Mesenchymal stem cell (in vitro differentiated cells and primary cell): ENCODE data around the gene LEMD2.
A peak's percentile ranks its signal among the peaks of the same experiment; 100 is the strongest.

Source experiments
- DNase-seq: peaks from one replicate; pipeline ENCODE4 v3.0.0-alpha.2; 2013
- H2AFZ ChIP-seq: one replicate; pipeline ENCODE4 v1.6.1; 2013; ENCODE audit warnings: low read depth, mild to moderate bottlenecking, control low read depth, inconsistent platforms, low read length, moderate library complexity
- H2AK5ac ChIP-seq: 2 replicates; pipeline ENCODE4 v1.6.1; 2013; ENCODE audit warnings: low read length, moderate library complexity, mild to moderate bottlenecking, inconsistent platforms; ENCODE audit not compliant: severe bottlenecking
- H2BK120ac ChIP-seq: one replicate; pipeline ENCODE4 v1.6.1; 2013; ENCODE audit warnings: low read depth, mild to moderate bottlenecking, inconsistent platforms, low read length, moderate library complexity
- H2BK12ac ChIP-seq, 2 experiments: one replicate each; pipeline ENCODE4 v1.6.1; 2013; ENCODE audit warnings: inconsistent platforms in 2 of 2, low read length in 2 of 2, mild to moderate bottlenecking in 2 of 2, moderate library complexity in 2 of 2, control low read depth in 1 of 2
- H2BK15ac ChIP-seq: one replicate; pipeline ENCODE4 v1.6.1; 2013; ENCODE audit warnings: mild to moderate bottlenecking, low read depth, inconsistent platforms; ENCODE audit not compliant: poor library complexity, severe bottlenecking
- H2BK5ac ChIP-seq: 2 replicates; pipeline ENCODE4 v1.6.1; 2013; ENCODE audit warnings: low read depth, mild to moderate bottlenecking, low read length, control low read depth, inconsistent platforms; ENCODE audit not compliant: poor library complexity, severe bottlenecking
- H3K14ac ChIP-seq, 2 experiments: one replicate each; pipeline ENCODE4 v1.6.1; 2013; ENCODE audit warnings: inconsistent platforms in 2 of 2, low read length in 2 of 2, control low read depth in 1 of 2, mild to moderate bottlenecking in 1 of 2, moderate library complexity in 1 of 2
- H3K18ac ChIP-seq, 2 experiments: one replicate each; pipeline ENCODE4 v1.6.1; 2013; ENCODE audit warnings: inconsistent platforms in 2 of 2, low read length in 2 of 2, control low read depth in 1 of 2, low read depth in 1 of 2, mild to moderate bottlenecking in 1 of 2
- H3K23ac ChIP-seq, 2 experiments: one replicate each; pipeline ENCODE4 v1.6.1; 2013; ENCODE audit warnings: inconsistent platforms in 2 of 2, low read length in 2 of 2, mild to moderate bottlenecking in 2 of 2, moderate library complexity in 2 of 2, control low read depth in 1 of 2
- H3K27ac ChIP-seq: 2 replicates; pipeline ENCODE4 v1.5.1; 2013; ENCODE audit warnings: mild to moderate bottlenecking, moderate library complexity, low read length, control low read depth, inconsistent platforms; ENCODE audit not compliant: poor library complexity, severe bottlenecking
- H3K27me3 ChIP-seq, 2 experiments: 2 replicates each; pipeline versions ENCODE4 v1.6.1 to v1.7.0; 2013; ENCODE audit warnings: low read length in 2 of 2, mild to moderate bottlenecking in 2 of 2, moderate library complexity in 2 of 2, control low read depth in 1 of 2, inconsistent platforms in 1 of 2; ENCODE audit not compliant: control insufficient read depth in 1 of 2, insufficient read depth in 1 of 2
- H3K36me3 ChIP-seq, 2 experiments: 2 replicates each; pipeline versions ENCODE4 v1.6.1 to v1.7.0; 2013; ENCODE audit warnings: low read length in 2 of 2, control low read depth in 1 of 2, inconsistent platforms in 1 of 2, low read depth in 1 of 2, mild to moderate bottlenecking in 1 of 2; ENCODE audit not compliant: insufficient read depth in 2 of 2, control insufficient read depth in 1 of 2
- H3K4ac ChIP-seq, 2 experiments: one replicate each; pipeline ENCODE4 v1.6.1; 2013; ENCODE audit warnings: inconsistent platforms in 2 of 2, low read length in 2 of 2, mild to moderate bottlenecking in 2 of 2, moderate library complexity in 2 of 2, control low read depth in 1 of 2, low read depth in 1 of 2
- H3K4me1 ChIP-seq: 2 replicates; pipeline ENCODE4 v1.6.1; 2013; ENCODE audit warnings: low read depth, low read length, control low read depth; ENCODE audit not compliant: control insufficient read depth, insufficient read depth
- H3K4me2 ChIP-seq: 2 replicates; pipeline ENCODE4 v1.6.1; 2013; ENCODE audit warnings: low read length, mild to moderate bottlenecking, inconsistent platforms; ENCODE audit not compliant: poor library complexity, severe bottlenecking
- H3K4me3 ChIP-seq, 2 experiments: 2 replicates each; pipeline versions ENCODE4 v1.5.1 to v1.7.0; 2013; ENCODE audit warnings: low read length in 2 of 2, mild to moderate bottlenecking in 2 of 2, control low read depth in 1 of 2, low read depth in 1 of 2; ENCODE audit not compliant: insufficient read depth in 1 of 2
- H3K79me1 ChIP-seq: replicated peaks from 2 replicates; pipeline ENCODE4 v1.6.1; 2013; ENCODE audit warnings: mild to moderate bottlenecking, control low read depth, low read length, inconsistent platforms; ENCODE audit not compliant: poor library complexity, severe bottlenecking
- H3K9ac ChIP-seq: 2 replicates; pipeline ENCODE4 v1.7.0; 2013; ENCODE audit warnings: mild to moderate bottlenecking, low read length, moderate library complexity
- H3K9me3 ChIP-seq: 2 replicates; pipeline ENCODE4 v1.7.0; 2013; ENCODE audit warnings: mild to moderate bottlenecking, low read length; ENCODE audit not compliant: control insufficient read depth
- H4K8ac ChIP-seq: one replicate; pipeline ENCODE4 v1.6.1; 2013; ENCODE audit warnings: inconsistent platforms, mild to moderate bottlenecking, low read length, moderate library complexity
- H4K91ac ChIP-seq: one replicate; pipeline ENCODE4 v1.6.1; 2013; ENCODE audit warnings: mild to moderate bottlenecking, low read length, inconsistent platforms
- WGBS: methylation state at CpG from one replicate; pipeline ENCODE4 v1.1.7; 2013; ENCODE audit warnings: mixed read lengths; 5-methylcytosine and 5-hydroxymethylcytosine counted together

The LEMD2 gene

GRCh38 chr6:33723371-33724085 is 65.4 kb downstream of the LEMD2 start:
- no peak overlapping the region for H2AK5ac ChIP-seq
- no peak overlapping the region for H2BK5ac ChIP-seq
- H3K23ac ChIP-seq, result peak overlapping the region in 1 of 2 experiments; percentile 56
- peaks cover 0 to 20% of the 10 kb centered on the region in 2 experiments for H3K36me3 ChIP-seq
- H3K9ac ChIP-seq, result no peak overlapping the region
- H3K18ac ChIP-seq, result no peak overlapping the region
- H2BK15ac ChIP-seq, result no peak overlapping the region
- no peak overlapping the region for H3K27ac ChIP-seq
- H2BK120ac ChIP-seq, result no peak overlapping the region
- DNase-seq, result no peak
- no peak overlapping the region for H3K4me2 ChIP-seq
- peak overlapping the region in 1 of 2 experiments; percentile 4 for H2BK12ac ChIP-seq
- H4K8ac ChIP-seq, result peak overlapping the region; percentile 2
- peaks cover 10 to 86% of the 10 kb centered on the region in 2 experiments for H3K27me3 ChIP-seq
- peaks cover 4% of the 10 kb centered on the region for H3K4me1 ChIP-seq
- no peak overlapping the region for H4K91ac ChIP-seq
- H3K9me3 ChIP-seq, result no peaks in the 10 kb centered on the region
- H3K4me3 ChIP-seq, result no peak overlapping the region
- WGBS, result 88% methylated on average over 3 of the region's 3 CpGs
- peak overlapping the region in 1 of 2 experiments; percentile 53 for H3K14ac ChIP-seq
- no peaks in the 10 kb centered on the region for H3K79me1 ChIP-seq
- H2AFZ ChIP-seq, result no peak overlapping the region
- no peak overlapping the region for H3K4ac ChIP-seq

GRCh38 chr6:33722103-33722623 is 66.8 kb downstream of the LEMD2 start:
- no peak overlapping the region for H2BK120ac ChIP-seq
- no peak overlapping the region for H4K8ac ChIP-seq
- no peak overlapping the region for H2BK15ac ChIP-seq
- H4K91ac ChIP-seq, result no peak overlapping the region
- H2BK12ac ChIP-seq, result no peak overlapping the region
- no peak overlapping the region for H3K18ac ChIP-seq
- H3K27ac ChIP-seq, result no peak overlapping the region
- H3K4me2 ChIP-seq, result no peak overlapping the region
- H2BK5ac ChIP-seq, result no peak overlapping the region
- H3K4ac ChIP-seq, result no peak overlapping the region
- no peak overlapping the region for H3K4me3 ChIP-seq
- 85% methylated on average over 5 of the region's 5 CpGs for WGBS
- no peak for DNase-seq
- no peak overlapping the region for H2AK5ac ChIP-seq
- H3K4me1 ChIP-seq, result peaks cover 2% of the 10 kb centered on the region
- H3K27me3 ChIP-seq, result peaks cover 8 to 72% of the 10 kb centered on the region in 2 experiments
- no peak overlapping the region for H3K14ac ChIP-seq
- H3K9me3 ChIP-seq, result no peaks in the 10 kb centered on the region
- no peaks in the 10 kb centered on the region for H3K79me1 ChIP-seq
- H3K36me3 ChIP-seq, result peaks cover 0 to 13% of the 10 kb centered on the region in 2 experiments
- H3K9ac ChIP-seq, result no peak overlapping the region
- H3K23ac ChIP-seq, result no peak overlapping the region
- H2AFZ ChIP-seq, result no peak overlapping the region

GRCh38 chr6:33721508-33721907 is 67.4 kb downstream of the LEMD2 start:
- Histone ChIP-seq H3K79me1 (no peaks in the 10 kb centered on the region), H3K27ac (no peak overlapping the region), H3K23ac (no peak overlapping the region), H2AK5ac (no peak overlapping the region), H3K4me3 (no peak overlapping the region), H3K9ac (no peak overlapping the region), H2BK12ac (no peak overlapping the region), H2AFZ (no peak overlapping the region), H3K27me3 (peaks cover 8 to 71% of the 10 kb centered on the region in 2 experiments), H2BK15ac (no peak overlapping the region), H3K4ac (no peak overlapping the region), H2BK5ac (no peak overlapping the region), H4K8ac (no peak overlapping the region), H2BK120ac (no peak overlapping the region), H3K14ac (no peak overlapping the region), H3K18ac (no peak overlapping the region), H3K4me1 (peaks cover under 1% of the 10 kb centered on the region), H3K9me3 (no peaks in the 10 kb centered on the region), H3K36me3 (peaks cover 0 to 10% of the 10 kb centered on the region in 2 experiments), H3K4me2 (no peak overlapping the region), H4K91ac (no peak overlapping the region)
- no CpG with 5 or more reads among the region's 5 CpGs for WGBS
- no peak for DNase-seq
